Right lobe of liver (tissue), 6 donors: ENCODE results near the gene NRN1. TPM values are rescaled to one million over a fixed set of nuclear protein-coding genes. Genes with fewer than 3 reads are reported as not detected.
A peak's percentile ranks its signal among the peaks of the same experiment; 100 is the strongest.

Source experiments
- ATAC-seq, 4 donors: fragments of 200-7000 bp; cut with Tn5 transposase; one replicate each; pipeline ENCODE4 v1.9.1; 2020; ENCODE audit warnings: mild to moderate bottlenecking in 4 of 4, moderate library complexity in 4 of 4
- DNase-seq, 3 donors: peaks; one replicate each; pipeline ENCODE4 v3.0.0-alpha.2; 2020
- H3K27ac ChIP-seq, 3 donors: fragments of 200-600 bp; one replicate each; pipeline ENCODE4 v1.8.0; 2022
- H3K27me3 ChIP-seq, 2 donors: fragments of 200-600 bp; one replicate each; pipeline ENCODE4 v1.8.0; 2022
- H3K36me3 ChIP-seq, 4 donors: fragments of 200-600 bp; sonication (generic) in 1 of 4; one replicate each; pipeline versions ENCODE4 v1.5.1 to v1.8.0; 2017 to 2022; ENCODE audit warnings: control low read depth in 1 of 4
- H3K4me1 ChIP-seq, 4 donors: fragments of 200-600 bp; sonication (generic) in 1 of 4; one replicate each; pipeline versions ENCODE4 v1.5.1 to v1.8.0; 2017 to 2022; ENCODE audit warnings: control low read depth in 1 of 4
- H3K4me3 ChIP-seq, 3 donors: fragments of 200-600 bp; one replicate each; pipeline ENCODE4 v1.8.0; 2022
- H3K9me3 ChIP-seq, 4 donors: fragments of 200-600 bp; sonication (generic) in 1 of 4; one replicate each; pipeline versions ENCODE4 v1.5.1 to v1.8.0; 2017 to 2022; ENCODE audit warnings: control low read depth in 1 of 4
- POLR2A ChIP-seq: fragments of 450-650 bp; IDR thresholded peaks from one replicate; pipeline ENCODE4 v1.6.1; 2017; ENCODE audit warnings: antibody characterized with exemption, mild to moderate bottlenecking
- WGBS: methylation state at CpG from one replicate; pipeline ENCODE4 v1.1.6; 2018; ENCODE audit warnings: low coverage, low lambda C conversion rate; ENCODE audit not compliant: insufficient coverage; ENCODE audit errors: missing lambda C conversion rate; 5-methylcytosine and 5-hydroxymethylcytosine counted together
- intact Hi-C, 2 donors: fragments of 100-400 bp; cut with DNase I; formaldehyde crosslinking; loops; one replicate each; pipeline versions ENCODE4 v1.11.2 to v1.14.1; 2022
- long read RNA-seq: library from polyadenylated mRNA; unstranded; transcript quantifications from one replicate; pipeline ENCODE4 v2.0.0, GENCODE V29; 2019
- total RNA-seq, 6 experiments: library from RNA; depleted of rRNA in 2 of 6; stranded (reverse); fragments of >200 nt in 2 of 6; fragmentation: NEBNext Ultra II Directional in 3 of 6; extraction: Animal tissue kit (Norgen Biotek cat#: 25700) in 3 of 6; gene quantifications; one replicate each; pipeline versions ENCODE4 v1.1.0 to v1.2.4, GENCODE V29; 2016 to 2023
- TF ChIP-seq, protein P1 (sequence below), 4 donors: fragments of 200-600 bp in 3 of 4; fragments of 450-650 bp in 1 of 4; IDR thresholded peaks; one replicate each; pipeline versions ENCODE4 v1.5.1 to v1.8.0; 2016 to 2022; ENCODE audit warnings: antibody characterized with exemption in 4 of 4, mild to moderate bottlenecking in 2 of 4
- donor health status: DM: no; HTN: yes; CAD: no.
- donor health status: DM: no; HTN: no; CAD: no.
- donor health status: DM: no; HTN: no; CAD: no.
- donor health status: DM: no; HTN: yes; CAD: no.
- donor health status: DM: no; HTN: yes; CAD: no.

Gene NRN1, protein sequence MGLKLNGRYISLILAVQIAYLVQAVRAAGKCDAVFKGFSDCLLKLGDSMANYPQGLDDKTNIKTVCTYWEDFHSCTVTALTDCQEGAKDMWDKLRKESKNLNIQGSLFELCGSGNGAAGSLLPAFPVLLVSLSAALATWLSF
- 1 to 10 TPM in 5 of 6 experiments, under 1 TPM in 1; 0.86 to 3.4 (median 2.4) TPM for total RNA-seq
- long read RNA-seq, result 0 reads

DNA sequence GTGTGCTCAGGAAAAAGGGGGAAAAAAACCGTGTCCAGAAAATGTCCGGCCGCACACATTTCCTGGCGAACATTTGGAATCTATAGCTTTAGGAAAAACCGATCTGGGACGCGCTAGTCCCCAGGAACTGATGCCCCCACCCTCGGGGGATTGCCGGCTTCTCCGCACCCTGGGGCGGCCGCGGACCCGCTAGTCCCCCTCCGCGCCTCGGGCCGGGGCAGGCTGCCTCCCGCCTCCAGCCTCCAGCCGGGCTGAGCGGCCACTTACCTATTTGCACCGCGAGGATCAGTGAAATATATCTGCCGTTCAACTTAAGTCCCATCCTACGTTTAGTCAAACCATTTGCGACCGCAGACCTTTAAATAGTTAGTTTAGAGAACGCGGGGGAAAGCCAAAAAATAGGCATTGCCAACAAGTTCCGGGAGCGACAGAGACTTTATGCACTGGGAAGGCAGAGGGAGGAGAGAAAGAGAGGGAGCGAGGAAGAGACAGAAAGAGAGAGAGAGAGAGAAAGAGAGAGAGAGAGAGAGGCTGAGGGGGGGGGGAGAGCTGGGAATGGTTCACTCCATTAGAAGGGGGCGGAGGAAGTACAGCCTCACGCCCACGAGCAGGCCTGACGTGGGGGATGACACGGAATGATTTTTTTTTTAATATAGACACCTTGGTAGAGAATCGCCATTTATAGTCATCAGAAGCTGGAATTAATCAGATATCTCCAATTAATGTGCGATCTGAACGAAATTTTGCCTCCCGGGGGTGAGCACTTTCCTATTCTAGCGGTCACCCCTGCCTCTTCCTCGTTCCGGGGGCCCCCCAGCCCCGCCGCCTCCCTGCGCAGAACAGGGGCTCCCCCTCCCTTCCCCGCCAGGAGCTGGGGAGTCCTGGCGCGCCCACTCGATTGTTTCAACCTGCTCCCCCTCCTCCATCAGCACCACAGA, at the start of gene NRN1:
Gene NRN1 (minus strand): TSS at position 498 of the 938 bp plus-strand sequence. CDS start 176 bp downstream, at position 322.
- TF ChIP-seq, protein P1, sequence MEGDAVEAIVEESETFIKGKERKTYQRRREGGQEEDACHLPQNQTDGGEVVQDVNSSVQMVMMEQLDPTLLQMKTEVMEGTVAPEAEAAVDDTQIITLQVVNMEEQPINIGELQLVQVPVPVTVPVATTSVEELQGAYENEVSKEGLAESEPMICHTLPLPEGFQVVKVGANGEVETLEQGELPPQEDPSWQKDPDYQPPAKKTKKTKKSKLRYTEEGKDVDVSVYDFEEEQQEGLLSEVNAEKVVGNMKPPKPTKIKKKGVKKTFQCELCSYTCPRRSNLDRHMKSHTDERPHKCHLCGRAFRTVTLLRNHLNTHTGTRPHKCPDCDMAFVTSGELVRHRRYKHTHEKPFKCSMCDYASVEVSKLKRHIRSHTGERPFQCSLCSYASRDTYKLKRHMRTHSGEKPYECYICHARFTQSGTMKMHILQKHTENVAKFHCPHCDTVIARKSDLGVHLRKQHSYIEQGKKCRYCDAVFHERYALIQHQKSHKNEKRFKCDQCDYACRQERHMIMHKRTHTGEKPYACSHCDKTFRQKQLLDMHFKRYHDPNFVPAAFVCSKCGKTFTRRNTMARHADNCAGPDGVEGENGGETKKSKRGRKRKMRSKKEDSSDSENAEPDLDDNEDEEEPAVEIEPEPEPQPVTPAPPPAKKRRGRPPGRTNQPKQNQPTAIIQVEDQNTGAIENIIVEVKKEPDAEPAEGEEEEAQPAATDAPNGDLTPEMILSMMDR (IDR thresholded peaks at IDR 0.05), result no peak
- no peak for TF ChIP-seq POLR2A
- intact Hi-C loops, result no loop called here
- DNase-seq, result no peak
- WGBS, result 3% methylated on average over 31 of the region's 51 CpGs
- peak within 1 kb of the TSS; percentile 4 to 34 (median 28) for H3K4me3 ChIP-seq
- H3K27ac ChIP-seq, result peak within 1 kb of the TSS; percentile 26 to 54 (median 43)
- ATAC-seq, result peak in 2 of 4 donors; percentile 9 to 10
- H3K4me1 ChIP-seq, result peaks cover 0 to 14% (median 2%) of the 10 kb centered on the region in 4 donors
- H3K27me3 ChIP-seq, result peaks cover 5 to 66% of the 10 kb centered on the region in 2 donors
- H3K9me3 ChIP-seq, result no peaks in the 10 kb centered on the region
- H3K36me3 ChIP-seq, result no peaks in the 10 kb centered on the region

DNA sequence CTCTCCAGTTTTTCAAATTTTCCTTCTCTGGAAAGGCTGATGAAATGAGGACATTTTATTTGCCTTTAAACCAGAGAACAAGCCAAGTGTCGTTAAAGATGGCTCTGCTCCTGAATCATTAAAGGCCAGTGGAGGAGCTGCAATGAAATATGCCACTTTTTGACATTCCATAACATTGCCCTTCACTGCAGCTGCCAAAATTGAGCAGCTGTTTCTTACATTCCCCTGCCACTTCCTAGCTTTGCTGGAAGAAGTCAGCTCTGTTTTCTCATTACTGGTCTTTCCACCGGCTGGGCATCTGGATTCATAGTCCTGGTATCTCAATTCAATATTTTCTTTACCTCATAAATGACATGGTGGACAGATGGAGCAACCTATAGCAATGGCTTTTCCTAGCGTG, 45.5 kb upstream of the NRN1 start:
- H3K27me3 ChIP-seq, result no peaks in the 10 kb centered on the region
- DNase-seq (no peak), ATAC-seq (no peak)
- no peak overlapping the region for H3K27ac ChIP-seq
- H3K36me3 ChIP-seq, result no peaks in the 10 kb centered on the region
- intact Hi-C loops, result loop anchor here in 1 of 2 donors (10.0 kb wide), 1 partner anchor 493 kb away; no protein-coding TSS in a partner anchor
- no peaks in the 10 kb centered on the region for H3K9me3 ChIP-seq
- no peaks in the 10 kb centered on the region for H3K4me1 ChIP-seq
- H3K4me3 ChIP-seq, result no peak overlapping the region
- 59% methylated on average over 3 of the region's 3 CpGs for WGBS
- TF ChIP-seq POLR2A, result no peak
- TF ChIP-seq, protein P1 (IDR thresholded peaks at IDR 0.05), result no peak

DNA sequence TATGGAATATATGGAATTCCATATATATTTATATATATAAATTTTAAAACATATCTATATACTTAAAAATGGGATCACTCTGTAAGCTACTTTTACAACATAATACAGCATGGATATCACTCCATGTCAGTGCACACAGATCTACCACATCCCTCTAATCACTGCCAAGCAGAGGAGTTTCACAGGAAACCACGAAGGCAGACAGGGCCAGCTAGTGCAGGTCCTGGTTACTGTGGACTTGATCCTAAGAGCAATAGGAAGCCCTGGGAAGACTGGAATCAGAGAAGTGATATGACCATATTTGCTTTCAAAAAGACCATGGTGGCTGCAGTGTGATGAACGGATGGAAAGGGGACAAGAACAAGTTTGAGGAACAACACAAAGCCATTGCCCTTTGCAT, 40.0 kb upstream of the NRN1 start:
- WGBS, result 53% methylated on average over 2 of the region's 2 CpGs
- Histone ChIP-seq H3K4me3 (no peak overlapping the region), H3K27me3 (no peaks in the 10 kb centered on the region), H3K36me3 (no peaks in the 10 kb centered on the region), H3K9me3 (no peaks in the 10 kb centered on the region), H3K4me1 (no peaks in the 10 kb centered on the region), H3K27ac (no peak overlapping the region)
- no peak for ATAC-seq
- no peak for DNase-seq
- intact Hi-C loops, result no loop called here
- no peak for TF ChIP-seq POLR2A
- TF ChIP-seq, protein P1 (IDR thresholded peaks at IDR 0.05), result no peak

DNA sequence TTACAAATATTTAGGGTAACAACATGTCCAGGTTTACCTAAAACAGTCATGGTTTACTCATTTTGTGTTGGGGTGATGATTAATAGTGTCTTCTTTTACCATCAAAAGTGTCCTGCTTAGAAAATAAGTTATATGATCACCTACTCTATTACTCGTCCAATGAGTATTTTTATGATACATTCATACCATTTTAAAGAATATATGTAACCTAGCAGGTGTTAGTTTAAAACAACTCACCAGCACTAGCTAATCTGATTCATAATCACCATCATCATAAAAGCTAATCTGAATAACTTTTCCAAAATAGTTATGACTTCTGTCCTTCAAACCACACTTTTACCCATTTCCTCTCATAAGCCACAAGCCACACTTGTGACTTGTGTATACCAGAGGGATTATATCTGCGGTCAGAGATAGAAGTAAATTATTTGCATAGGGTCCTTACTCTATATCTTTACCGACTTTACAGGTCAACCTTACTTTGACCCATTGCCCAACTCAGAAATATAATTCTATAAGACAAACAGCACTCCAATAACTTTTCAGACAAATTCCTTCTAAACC, 33.3 kb upstream of the NRN1 start:
- H3K36me3 ChIP-seq, result no peaks in the 10 kb centered on the region
- ATAC-seq (no peak), DNase-seq (no peak)
- no peaks in the 10 kb centered on the region for H3K9me3 ChIP-seq
- TF ChIP-seq, protein P1 (IDR thresholded peaks at IDR 0.05), result no peak
- no peak for TF ChIP-seq POLR2A
- H3K27ac ChIP-seq, result no peak overlapping the region
- no peak overlapping the region for H3K4me3 ChIP-seq
- no peaks in the 10 kb centered on the region for H3K27me3 ChIP-seq
- 38% methylated on average over 3 of the region's 3 CpGs for WGBS
- no peaks in the 10 kb centered on the region for H3K4me1 ChIP-seq
- intact Hi-C loops, result no loop called here
